Ishikawa (cell line): ENCODE measurements around the gene HOXA5.

Source experiments
- CEBPB ChIP-seq: IDR thresholded peaks from 2 replicates; pipeline ENCODE4 v1.6.1; 2012
- CREB1 ChIP-seq: IDR thresholded peaks from 2 replicates; pipeline ENCODE4 v1.6.1; 2012; ENCODE audit warnings: low read depth
- EP300 ChIP-seq: IDR thresholded peaks from 2 replicates; pipeline ENCODE4 v1.6.1; 2012; ENCODE audit warnings: borderline replicate concordance
- FOXM1 ChIP-seq: IDR thresholded peaks from 2 replicates; pipeline ENCODE4 v1.6.1; 2012; ENCODE audit warnings: low read depth, borderline replicate concordance
- NFIC ChIP-seq: IDR thresholded peaks from 2 replicates; pipeline ENCODE4 v1.6.1; 2012
- RAD21 ChIP-seq: IDR thresholded peaks from 2 replicates; pipeline ENCODE4 v1.6.1; 2012; ENCODE audit warnings: low read depth
- TAF1 ChIP-seq: IDR thresholded peaks from 2 replicates; pipeline ENCODE4 v1.6.1; 2012; ENCODE audit warnings: low read depth, mild to moderate bottlenecking
- YY1 ChIP-seq: IDR thresholded peaks from 2 replicates; pipeline ENCODE4 v1.6.1; 2012; ENCODE audit warnings: low read depth
- TF ChIP-seq, protein P1 (sequence below): IDR thresholded peaks from 2 replicates; pipeline ENCODE4 v1.6.1; 2012
- TF ChIP-seq, protein P2 (sequence below): IDR thresholded peaks from 2 replicates; pipeline ENCODE4 v1.6.1; 2012; ENCODE audit warnings: low read depth, mild to moderate bottlenecking
- TF ChIP-seq, protein P3 (sequence below): IDR thresholded peaks from 2 replicates; pipeline ENCODE4 v1.6.1; 2012

DNA sequence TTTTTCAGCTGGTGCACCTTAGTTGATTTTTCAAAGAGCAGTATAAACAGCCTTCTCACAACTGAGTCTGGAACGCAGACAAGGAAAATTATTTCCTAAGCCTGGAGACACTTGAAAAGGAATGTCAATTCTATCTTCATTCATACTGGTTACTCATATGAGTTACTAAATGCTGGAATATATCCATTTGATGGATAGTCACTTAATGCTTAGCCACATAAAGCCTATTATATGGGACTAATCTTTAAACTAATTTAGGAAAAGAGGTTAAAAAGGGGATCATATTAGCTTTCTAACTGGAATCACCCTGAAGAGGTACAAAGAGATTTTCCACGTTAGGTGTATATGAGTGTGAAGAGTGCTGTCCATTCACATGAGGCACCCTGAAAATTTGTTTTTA lies 11.3 kb downstream of the HOXA5 start:
- TF ChIP-seq NFIC (no peak), YY1 (no peak), TAF1 (no peak), CEBPB (no peak), EP300 (no peak), FOXM1 (no peak), CREB1 (no peak), RAD21 (no peak)
- TF ChIP-seq, protein P1, sequence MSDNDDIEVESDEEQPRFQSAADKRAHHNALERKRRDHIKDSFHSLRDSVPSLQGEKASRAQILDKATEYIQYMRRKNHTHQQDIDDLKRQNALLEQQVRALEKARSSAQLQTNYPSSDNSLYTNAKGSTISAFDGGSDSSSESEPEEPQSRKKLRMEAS: no peak
- TF ChIP-seq, protein P2, sequence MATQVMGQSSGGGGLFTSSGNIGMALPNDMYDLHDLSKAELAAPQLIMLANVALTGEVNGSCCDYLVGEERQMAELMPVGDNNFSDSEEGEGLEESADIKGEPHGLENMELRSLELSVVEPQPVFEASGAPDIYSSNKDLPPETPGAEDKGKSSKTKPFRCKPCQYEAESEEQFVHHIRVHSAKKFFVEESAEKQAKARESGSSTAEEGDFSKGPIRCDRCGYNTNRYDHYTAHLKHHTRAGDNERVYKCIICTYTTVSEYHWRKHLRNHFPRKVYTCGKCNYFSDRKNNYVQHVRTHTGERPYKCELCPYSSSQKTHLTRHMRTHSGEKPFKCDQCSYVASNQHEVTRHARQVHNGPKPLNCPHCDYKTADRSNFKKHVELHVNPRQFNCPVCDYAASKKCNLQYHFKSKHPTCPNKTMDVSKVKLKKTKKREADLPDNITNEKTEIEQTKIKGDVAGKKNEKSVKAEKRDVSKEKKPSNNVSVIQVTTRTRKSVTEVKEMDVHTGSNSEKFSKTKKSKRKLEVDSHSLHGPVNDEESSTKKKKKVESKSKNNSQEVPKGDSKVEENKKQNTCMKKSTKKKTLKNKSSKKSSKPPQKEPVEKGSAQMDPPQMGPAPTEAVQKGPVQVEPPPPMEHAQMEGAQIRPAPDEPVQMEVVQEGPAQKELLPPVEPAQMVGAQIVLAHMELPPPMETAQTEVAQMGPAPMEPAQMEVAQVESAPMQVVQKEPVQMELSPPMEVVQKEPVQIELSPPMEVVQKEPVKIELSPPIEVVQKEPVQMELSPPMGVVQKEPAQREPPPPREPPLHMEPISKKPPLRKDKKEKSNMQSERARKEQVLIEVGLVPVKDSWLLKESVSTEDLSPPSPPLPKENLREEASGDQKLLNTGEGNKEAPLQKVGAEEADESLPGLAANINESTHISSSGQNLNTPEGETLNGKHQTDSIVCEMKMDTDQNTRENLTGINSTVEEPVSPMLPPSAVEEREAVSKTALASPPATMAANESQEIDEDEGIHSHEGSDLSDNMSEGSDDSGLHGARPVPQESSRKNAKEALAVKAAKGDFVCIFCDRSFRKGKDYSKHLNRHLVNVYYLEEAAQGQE: no peak
- TF ChIP-seq, protein P3, sequence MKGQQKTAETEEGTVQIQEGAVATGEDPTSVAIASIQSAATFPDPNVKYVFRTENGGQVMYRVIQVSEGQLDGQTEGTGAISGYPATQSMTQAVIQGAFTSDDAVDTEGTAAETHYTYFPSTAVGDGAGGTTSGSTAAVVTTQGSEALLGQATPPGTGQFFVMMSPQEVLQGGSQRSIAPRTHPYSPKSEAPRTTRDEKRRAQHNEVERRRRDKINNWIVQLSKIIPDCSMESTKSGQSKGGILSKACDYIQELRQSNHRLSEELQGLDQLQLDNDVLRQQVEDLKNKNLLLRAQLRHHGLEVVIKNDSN: no peak
